Measurements from ENCODE around the gene SGCG.

SGCG gene

DNA sequence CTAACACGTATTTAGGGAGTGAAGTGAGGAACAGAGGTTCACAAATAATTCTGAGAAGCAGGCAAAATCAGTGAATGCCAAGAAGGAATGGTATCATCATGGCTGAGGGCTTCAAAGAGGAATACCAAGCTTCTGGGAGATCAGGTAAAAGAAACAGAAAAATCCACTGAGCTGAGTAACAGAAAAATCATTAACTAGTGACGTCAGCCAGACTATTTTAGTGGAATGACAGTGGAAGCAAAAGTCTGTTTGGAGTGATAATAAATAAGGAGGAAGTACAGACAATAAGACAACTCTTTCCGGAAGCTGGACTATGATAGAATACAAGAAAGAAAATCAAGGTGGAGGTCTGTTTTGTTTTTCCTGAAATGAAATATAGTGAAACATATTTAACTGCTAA is 169.2 kb downstream of the SGCG start:
- ChIA-PET POLR2A (no interaction called here), CTCF (no interaction called here)
- TF ChIP-seq CTBP1 (IDR thresholded peaks at IDR 0.05; ENCODE audit: borderline replicate concordance) (no peak), FOXK2 (IDR thresholded peaks at IDR 0.05) (no peak), NFRKB (IDR thresholded peaks at IDR 0.05) (no peak), SP1 (IDR thresholded peaks at IDR 0.05) (no peak), HDGF (IDR thresholded peaks at IDR 0.05; ENCODE audit: borderline replicate concordance) (no peak), ZNF384 (IDR thresholded peaks at IDR 0.05) (no peak), FOXA1 (IDR thresholded peaks at IDR 0.05) (no peak), ELF4 (IDR thresholded peaks at IDR 0.05) (no peak), L3MBTL2 (conservative IDR thresholded peaks at IDR 0.05) (no peak), FOXM1 (IDR thresholded peaks at IDR 0.05; ENCODE audit: borderline replicate concordance) (no peak), ARNT (IDR thresholded peaks at IDR 0.05) (no peak), TARDBP (IDR thresholded peaks at IDR 0.05) (no peak), BHLHE40 (IDR thresholded peaks at IDR 0.05; ENCODE audit: borderline replicate concordance) (no peak), SUZ12 (IDR thresholded peaks at IDR 0.05) (no peak), LEF1 (IDR thresholded peaks at IDR 0.05; ENCODE audit: borderline replicate concordance) (no peak), PKNOX1 (IDR thresholded peaks at IDR 0.05) (no peak)
- no peak for DNase-seq (ENCODE audit: extremely low spot score)

DNA sequence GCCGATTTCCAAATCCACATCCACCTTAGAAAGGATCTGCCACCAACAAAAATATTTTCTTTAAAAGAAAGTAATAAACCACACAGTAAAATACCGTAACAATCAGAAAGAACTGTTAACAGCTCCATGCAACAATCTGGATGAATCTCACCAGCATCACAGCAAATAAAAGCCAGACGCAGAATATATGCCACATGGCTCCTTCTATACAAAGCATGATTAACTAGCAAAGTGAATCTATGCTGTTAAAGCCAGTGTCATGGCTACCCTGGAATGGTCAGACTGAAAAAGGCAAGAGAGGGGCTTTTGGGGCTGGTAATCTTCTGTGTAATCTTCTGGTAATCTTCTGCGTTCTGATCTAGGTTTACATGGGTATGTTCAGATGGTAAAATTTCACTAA is 171.4 kb downstream of the SGCG start:
- ChIA-PET POLR2A (no interaction called here), CTCF (no interaction called here)
- no peak for TF ChIP-seq ELF4 (IDR thresholded peaks at IDR 0.05)
- TF ChIP-seq FOXM1 (IDR thresholded peaks at IDR 0.05; ENCODE audit: borderline replicate concordance): no peak
- no peak for TF ChIP-seq L3MBTL2 (conservative IDR thresholded peaks at IDR 0.05)
- TF ChIP-seq HDGF (IDR thresholded peaks at IDR 0.05; ENCODE audit: borderline replicate concordance): no peak
- no peak for TF ChIP-seq CTBP1 (IDR thresholded peaks at IDR 0.05; ENCODE audit: borderline replicate concordance)
- no peak for TF ChIP-seq NFRKB (IDR thresholded peaks at IDR 0.05)
- no peak for TF ChIP-seq TARDBP (IDR thresholded peaks at IDR 0.05)
- TF ChIP-seq BHLHE40 (IDR thresholded peaks at IDR 0.05; ENCODE audit: borderline replicate concordance): no peak
- DNase-seq (ENCODE audit: extremely low spot score): no peak

- CTCF ChIA-PET: no interaction called here
- no peak for TF ChIP-seq LEF1 (IDR thresholded peaks at IDR 0.05; ENCODE audit: borderline replicate concordance)
- no peak for TF ChIP-seq BHLHE40 (IDR thresholded peaks at IDR 0.05; ENCODE audit: borderline replicate concordance)
- no peak for TF ChIP-seq SP1 (IDR thresholded peaks at IDR 0.05)
- no peak for TF ChIP-seq ZNF384 (IDR thresholded peaks at IDR 0.05)
- TF ChIP-seq FOXK2 (IDR thresholded peaks at IDR 0.05): no peak
- no peak for TF ChIP-seq CTBP1 (IDR thresholded peaks at IDR 0.05; ENCODE audit: borderline replicate concordance)
- TF ChIP-seq SUZ12 (IDR thresholded peaks at IDR 0.05): no peak
- TF ChIP-seq PKNOX1 (IDR thresholded peaks at IDR 0.05): no peak
- TF ChIP-seq TARDBP (IDR thresholded peaks at IDR 0.05): no peak
- POLR2A ChIA-PET: no interaction called here
- DNase-seq (ENCODE audit: extremely low spot score): no peak
Measured at GRCh38 chr13:23354520-23354919, 173.7 kb downstream of the SGCG start.

DNA sequence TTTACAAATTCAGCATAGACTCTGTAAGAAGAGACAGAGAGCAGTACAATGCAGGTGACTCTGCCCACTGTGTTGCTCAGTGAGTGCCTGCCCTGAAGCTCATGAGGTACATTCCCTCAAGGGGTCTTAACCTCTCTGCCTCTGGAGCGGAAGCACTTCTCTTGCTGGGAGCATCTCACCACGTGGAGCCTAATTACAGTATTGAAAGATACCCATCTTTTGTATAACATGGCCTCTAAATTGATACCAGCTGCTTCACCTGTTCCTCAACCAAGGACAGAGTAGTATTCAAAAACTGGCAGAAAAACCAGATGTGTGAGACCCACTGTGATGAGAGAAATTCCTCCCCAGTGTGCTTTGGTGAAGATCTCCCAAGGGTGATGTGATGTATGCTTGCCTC is 175.6 kb downstream of the SGCG start:
- no peak for TF ChIP-seq ARNT (IDR thresholded peaks at IDR 0.05)
- TF ChIP-seq LEF1 (IDR thresholded peaks at IDR 0.05; ENCODE audit: borderline replicate concordance): no peak
- TF ChIP-seq ZNF384 (IDR thresholded peaks at IDR 0.05): no peak
- TF ChIP-seq SP1 (IDR thresholded peaks at IDR 0.05): no peak
- TF ChIP-seq HDGF (IDR thresholded peaks at IDR 0.05; ENCODE audit: borderline replicate concordance): no peak
- no peak for TF ChIP-seq CTBP1 (IDR thresholded peaks at IDR 0.05; ENCODE audit: borderline replicate concordance)
- TF ChIP-seq BHLHE40 (IDR thresholded peaks at IDR 0.05; ENCODE audit: borderline replicate concordance): no peak
- no peak for TF ChIP-seq SUZ12 (IDR thresholded peaks at IDR 0.05)
- no peak for TF ChIP-seq TARDBP (IDR thresholded peaks at IDR 0.05)
- TF ChIP-seq NFRKB (IDR thresholded peaks at IDR 0.05): no peak
- no peak for TF ChIP-seq PKNOX1 (IDR thresholded peaks at IDR 0.05)
- TF ChIP-seq L3MBTL2 (conservative IDR thresholded peaks at IDR 0.05): no peak
- no peak for TF ChIP-seq FOXA1 (IDR thresholded peaks at IDR 0.05)
- no peak for TF ChIP-seq FOXK2 (IDR thresholded peaks at IDR 0.05)
- TF ChIP-seq ELF4 (IDR thresholded peaks at IDR 0.05): no peak
- no peak for TF ChIP-seq FOXM1 (IDR thresholded peaks at IDR 0.05; ENCODE audit: borderline replicate concordance)
- POLR2A ChIA-PET: no interaction called here
- CTCF ChIA-PET: no interaction called here

GRCh38 chr13:23357349-23357748 is 176.6 kb downstream of the SGCG start:
- ChIA-PET CTCF (no interaction called here), POLR2A (no interaction called here)
- DNase-seq (ENCODE audit: extremely low spot score): no peak
- TF ChIP-seq FOXK2 (IDR thresholded peaks at IDR 0.05) (no peak), CTBP1 (IDR thresholded peaks at IDR 0.05; ENCODE audit: borderline replicate concordance) (no peak)

More for the DNA sequence above, 175.6 kb downstream of the SGCG start:
- DNase-seq (ENCODE audit: extremely low spot score): no peak

DNA sequence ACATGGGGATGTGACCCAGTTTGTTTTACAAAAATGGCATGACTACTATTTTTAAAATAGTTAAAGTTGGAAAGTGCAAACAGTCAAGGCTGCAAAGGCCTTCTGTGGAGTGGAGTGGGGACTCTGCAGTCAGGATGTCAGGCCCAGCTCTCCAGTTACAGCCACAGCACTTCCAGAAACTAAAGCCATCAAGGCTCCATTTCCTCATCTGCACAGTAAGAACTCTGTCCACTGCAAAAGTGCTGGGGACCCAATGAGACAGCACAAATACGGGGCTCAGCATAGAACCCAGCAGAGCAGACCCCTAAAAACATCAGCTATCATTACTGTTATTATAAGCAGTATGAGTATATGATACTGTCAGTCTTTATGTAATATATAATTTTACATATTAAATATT is 179.1 kb downstream of the SGCG start:
- ChIA-PET POLR2A (interaction anchor here (1.0 kb wide), 1 partner anchor 16 kb away, joined by 3 read pairs; no protein-coding TSS in a partner anchor), CTCF (no interaction called here)
- DNase-seq (ENCODE audit: extremely low spot score): no peak
- no peak for TF ChIP-seq HDGF (IDR thresholded peaks at IDR 0.05; ENCODE audit: borderline replicate concordance)
- TF ChIP-seq SP1 (IDR thresholded peaks at IDR 0.05): no peak
- TF ChIP-seq ARNT (IDR thresholded peaks at IDR 0.05): no peak
- no peak for TF ChIP-seq FOXA1 (IDR thresholded peaks at IDR 0.05)
- no peak for TF ChIP-seq SUZ12 (IDR thresholded peaks at IDR 0.05)
- no peak for TF ChIP-seq CTBP1 (IDR thresholded peaks at IDR 0.05; ENCODE audit: borderline replicate concordance)
- TF ChIP-seq FOXK2 (IDR thresholded peaks at IDR 0.05): no peak
- TF ChIP-seq ELF4 (IDR thresholded peaks at IDR 0.05): no peak
- no peak for TF ChIP-seq PKNOX1 (IDR thresholded peaks at IDR 0.05)
- TF ChIP-seq BHLHE40 (IDR thresholded peaks at IDR 0.05; ENCODE audit: borderline replicate concordance): no peak
- no peak for TF ChIP-seq TARDBP (IDR thresholded peaks at IDR 0.05)
- TF ChIP-seq LEF1 (IDR thresholded peaks at IDR 0.05; ENCODE audit: borderline replicate concordance): no peak
- no peak for TF ChIP-seq ZNF384 (IDR thresholded peaks at IDR 0.05)

Data from HEK293T (cell line).